Psoas muscle (tissue), 8 donors: ENCODE measurements around the gene GINS1. TPM values are rescaled to one million over a fixed set of nuclear protein-coding genes. Genes with fewer than 3 reads are reported as not detected.
"Not testable (repeated sequence)": the region's sequence is repeated elsewhere in the genome, so short reads cannot be mapped to it uniquely, and the experiment has no call there.

Experiments used
- ATAC-seq, 4 donors: fragments of 200-7000 bp; cut with Tn5 transposase; one replicate each; pipeline ENCODE4 v1.9.1; 2020; ENCODE audit warnings: moderate library complexity in 3 of 4, mild to moderate bottlenecking in 2 of 4
- DNase-seq, 2 donors: peaks; one replicate each; pipeline ENCODE4 v3.0.0-alpha.2; 2020
- H3K27ac ChIP-seq: fragments of 200-600 bp; one replicate; pipeline ENCODE4 v1.8.0; 2022
- H3K27me3 ChIP-seq, 3 donors: fragments of 200-600 bp in 1 of 3; one replicate each; pipeline versions ENCODE4 v1.6.1 to v1.8.0; 2013 to 2022; ENCODE audit warnings: low read length in 2 of 3, mild to moderate bottlenecking in 2 of 3, moderate library complexity in 1 of 3; ENCODE audit not compliant: insufficient read depth in 3 of 3
- H3K36me3 ChIP-seq, 2 donors: fragments of 200-600 bp in 1 of 2; one replicate each; pipeline versions ENCODE4 v1.6.1 to v1.8.0; 2013 to 2022; ENCODE audit warnings: low read depth in 1 of 2, mild to moderate bottlenecking in 1 of 2, moderate library complexity in 1 of 2; ENCODE audit not compliant: insufficient read depth in 1 of 2
- H3K4me1 ChIP-seq: fragments of 200-600 bp; one replicate; pipeline ENCODE4 v1.8.0; 2022
- H3K4me3 ChIP-seq: fragments of 200-600 bp; one replicate; pipeline ENCODE4 v1.8.0; 2022; ENCODE audit warnings: mild to moderate bottlenecking
- H3K9me3 ChIP-seq: fragments of 200-600 bp; one replicate; pipeline ENCODE4 v1.8.0; 2022
- WGBS, 3 donors: extraction: QIAGEN DNeasy Blood & Tissue Kit; methylation state at CpG; one replicate each; pipeline versions ENCODE4 v1.1.6 to v1.1.7; 2013; 5-methylcytosine and 5-hydroxymethylcytosine counted together
- intact Hi-C, 2 donors: fragments of 100-400 bp; cut with DNase I; formaldehyde crosslinking; loops; one replicate each; pipeline versions ENCODE4 v1.11.0 to v1.14.2; 2022
- polyA plus RNA-seq, 3 donors: library from polyadenylated mRNA; stranded (reverse); fragments of 200-250 nt; gene quantifications; one replicate each; pipeline ENCODE4 v1.2.3, GENCODE V29; 2013
- total RNA-seq, 4 donors: library from RNA; stranded (reverse); fragmentation: NEBNext Ultra II Directional in 2 of 4; extraction: Animal tissue kit (Norgen Biotek cat#: 25700) in 2 of 4; gene quantifications; one replicate each; pipeline versions ENCODE4 v1.2.1 to v1.2.4, GENCODE V29; 2021 to 2023
- TF ChIP-seq, protein P1 (sequence below): fragments of 200-600 bp; IDR thresholded peaks from one replicate; pipeline ENCODE4 v1.8.0; 2022; ENCODE audit warnings: antibody characterized with exemption
- donor health status: healthy with polysubstance abuse.
- donor health status: DM: no; HTN: no; CAD: no; lungs with moderate emphysema.
- donor health status: Bipolar disorder and iron deficiency.
- donor health status: healthy.
- donor health status: DM: yes; HTN: yes; CAD: no.
- donor health status: DM: no; HTN: no; CAD: no.
- donor health status: DM: no; HTN: no; CAD: no.
- donor health status: DM: yes; HTN: yes; CAD: no.

GINS1 gene
- total and polyA plus RNA-seq, 7 donors, result 0.07 to 0.67 (median 0.17) TPM; not detected in 1

DNA sequence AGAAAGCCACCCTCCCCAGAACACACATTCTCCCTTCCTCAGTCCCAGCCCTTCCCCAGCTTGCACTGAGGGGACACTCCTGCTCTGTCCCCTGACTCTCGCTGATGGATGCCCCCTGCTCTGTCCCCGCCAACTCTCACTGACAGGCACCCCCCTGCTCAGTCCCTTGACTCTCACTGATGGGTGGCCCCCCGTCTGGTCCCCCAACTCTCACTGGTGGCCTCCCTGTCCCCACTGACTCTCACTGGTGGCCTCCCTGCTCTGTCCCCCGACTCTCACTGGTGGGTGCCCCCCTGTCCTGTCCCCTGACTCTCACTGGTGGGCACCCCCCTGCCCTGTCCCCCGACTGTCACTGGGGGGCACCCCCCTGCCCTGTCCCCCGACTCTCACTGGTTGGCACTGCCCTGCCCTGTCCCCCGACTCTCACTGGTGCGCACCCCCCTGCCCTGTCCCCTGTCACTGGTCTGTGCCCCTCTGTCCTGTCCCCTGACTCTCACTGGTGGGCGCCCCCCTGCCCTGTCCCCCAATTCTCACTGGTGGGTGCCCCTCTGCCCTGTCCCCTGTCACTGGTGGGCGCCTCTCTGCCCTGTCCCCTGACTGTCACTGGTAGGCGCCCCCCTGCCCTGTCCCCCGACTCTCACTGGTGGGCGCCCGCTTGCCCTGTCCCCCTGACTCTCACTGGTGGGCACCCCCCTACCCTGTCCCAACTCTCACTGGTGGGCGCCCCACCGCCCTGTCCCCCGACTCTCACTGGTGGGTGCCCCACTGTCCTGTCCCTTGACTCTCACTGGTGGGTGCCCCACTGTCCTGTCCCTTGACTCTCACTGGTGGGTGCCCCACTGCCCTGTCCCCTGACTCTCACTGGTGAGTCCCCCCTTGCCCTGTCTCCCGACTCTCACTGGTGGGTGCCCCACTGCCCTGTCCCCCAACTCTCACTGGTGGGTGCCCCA lies 60.9 kb downstream of the GINS1 start:
- no peak overlapping the region for H3K4me3 ChIP-seq
- DNase-seq (no peak), ATAC-seq (no peak)
- WGBS, 3 donors, result 96 to 99% (median 96%) methylated on average over 14 to 18 of the region's 18 CpGs
- H3K27me3 ChIP-seq, result no peaks in the 10 kb centered on the region
- TF ChIP-seq, protein P1, sequence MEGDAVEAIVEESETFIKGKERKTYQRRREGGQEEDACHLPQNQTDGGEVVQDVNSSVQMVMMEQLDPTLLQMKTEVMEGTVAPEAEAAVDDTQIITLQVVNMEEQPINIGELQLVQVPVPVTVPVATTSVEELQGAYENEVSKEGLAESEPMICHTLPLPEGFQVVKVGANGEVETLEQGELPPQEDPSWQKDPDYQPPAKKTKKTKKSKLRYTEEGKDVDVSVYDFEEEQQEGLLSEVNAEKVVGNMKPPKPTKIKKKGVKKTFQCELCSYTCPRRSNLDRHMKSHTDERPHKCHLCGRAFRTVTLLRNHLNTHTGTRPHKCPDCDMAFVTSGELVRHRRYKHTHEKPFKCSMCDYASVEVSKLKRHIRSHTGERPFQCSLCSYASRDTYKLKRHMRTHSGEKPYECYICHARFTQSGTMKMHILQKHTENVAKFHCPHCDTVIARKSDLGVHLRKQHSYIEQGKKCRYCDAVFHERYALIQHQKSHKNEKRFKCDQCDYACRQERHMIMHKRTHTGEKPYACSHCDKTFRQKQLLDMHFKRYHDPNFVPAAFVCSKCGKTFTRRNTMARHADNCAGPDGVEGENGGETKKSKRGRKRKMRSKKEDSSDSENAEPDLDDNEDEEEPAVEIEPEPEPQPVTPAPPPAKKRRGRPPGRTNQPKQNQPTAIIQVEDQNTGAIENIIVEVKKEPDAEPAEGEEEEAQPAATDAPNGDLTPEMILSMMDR, result no peak
- no peaks in the 10 kb centered on the region for H3K4me1 ChIP-seq
- H3K27ac ChIP-seq, result no peak overlapping the region
- H3K9me3 ChIP-seq, result no peaks in the 10 kb centered on the region
- intact Hi-C loops, result loop anchor here in 1 of 2 donors (1.0 kb wide), 1 partner anchor 9 kb away; no protein-coding TSS in a partner anchor
- peaks cover 0 to 6% of the 10 kb centered on the region in 2 donors for H3K36me3 ChIP-seq

DNA sequence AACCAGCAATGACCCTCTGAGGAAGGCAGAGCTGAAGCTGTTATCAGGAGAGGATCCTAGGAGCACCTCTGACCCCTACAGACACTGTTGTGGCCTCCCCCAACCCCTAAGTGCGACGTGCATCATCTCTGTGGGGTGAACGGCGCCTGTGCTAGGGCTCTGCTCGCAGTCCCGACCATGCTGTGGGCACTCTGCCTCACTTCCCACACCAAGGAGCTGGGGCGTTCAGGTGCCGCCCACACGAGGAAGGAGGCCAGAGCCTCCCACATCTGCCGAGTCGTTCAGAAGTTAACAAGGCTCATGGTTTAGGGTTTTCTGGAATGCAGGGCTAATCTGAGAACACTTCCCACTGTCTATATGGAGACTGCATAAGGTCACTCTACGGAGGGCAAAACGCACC lies 62.1 kb downstream of the GINS1 start:
- WGBS, 3 donors, result 91 to 94% (median 94%) methylated on average over 13 of the region's 13 CpGs
- peaks cover 0 to 6% of the 10 kb centered on the region in 2 donors for H3K36me3 ChIP-seq
- DNase-seq (no peak), ATAC-seq (no peak)
- H3K4me3 ChIP-seq, result no peak overlapping the region
- H3K27me3 ChIP-seq, result no peaks in the 10 kb centered on the region
- no peaks in the 10 kb centered on the region for H3K9me3 ChIP-seq
- TF ChIP-seq, protein P1, result no peak
- no peaks in the 10 kb centered on the region for H3K4me1 ChIP-seq
- intact Hi-C loops, result loop anchor here in 1 of 2 donors (1.0 kb wide), 1 partner anchor 8 kb away; no protein-coding TSS in a partner anchor
- H3K27ac ChIP-seq, result no peak overlapping the region

- 79 to 83% (median 81%) methylated on average over 13 of the region's 13 CpGs for WGBS, 3 donors
- DNase-seq (no peak), ATAC-seq (no peak)
- H3K27me3 ChIP-seq, result no peaks in the 10 kb centered on the region
- no peaks in the 10 kb centered on the region for H3K9me3 ChIP-seq
- H3K36me3 ChIP-seq, result peaks cover 0 to 6% of the 10 kb centered on the region in 2 donors
- no peak overlapping the region for H3K27ac ChIP-seq
- TF ChIP-seq, protein P1, result no peak
- intact Hi-C loops, result no loop called here
- H3K4me1 ChIP-seq, result no peaks in the 10 kb centered on the region
- H3K4me3 ChIP-seq, result no peak overlapping the region
Measured at GRCh38 chr20:25470045-25470444, 62.6 kb downstream of the GINS1 start.

DNA sequence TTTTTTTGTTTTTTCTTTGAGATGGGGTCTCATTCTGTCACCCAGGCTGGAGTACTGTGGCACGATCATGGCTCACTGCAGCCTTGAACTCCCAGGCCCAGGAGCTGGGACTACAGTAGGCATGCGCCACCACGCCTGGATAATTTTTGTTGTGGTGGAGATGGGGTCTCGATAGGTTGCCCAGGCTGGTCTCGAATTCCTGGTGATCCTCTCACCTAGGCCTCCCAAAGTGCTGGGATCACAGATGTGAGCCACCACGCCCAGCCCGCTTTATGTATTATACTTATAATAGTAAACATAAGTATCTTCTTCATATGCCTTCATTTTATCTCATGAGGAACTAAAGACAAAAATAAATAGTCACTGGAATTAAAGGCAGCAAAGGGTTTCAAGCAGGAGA lies 63.5 kb downstream of the GINS1 start:
- H3K4me3 ChIP-seq, result no peak overlapping the region
- DNase-seq (no peak), ATAC-seq (no peak)
- peaks cover 0 to 6% of the 10 kb centered on the region in 2 donors for H3K36me3 ChIP-seq
- no peak overlapping the region for H3K27ac ChIP-seq
- H3K9me3 ChIP-seq, result no peaks in the 10 kb centered on the region
- TF ChIP-seq, protein P1, result no peak
- intact Hi-C loops, result no loop called here
- no peaks in the 10 kb centered on the region for H3K27me3 ChIP-seq
- H3K4me1 ChIP-seq, result no peaks in the 10 kb centered on the region
- 96 to 97% (median 97%) methylated on average over 7 of the region's 7 CpGs for WGBS, 3 donors

GRCh38 chr20:25473297-25473696 lies 65.8 kb downstream of the GINS1 start:
- H3K4me3 ChIP-seq, H3K9me3 ChIP-seq, intact Hi-C loops, DNase-seq, H3K27ac ChIP-seq, ATAC-seq, H3K4me1 ChIP-seq, H3K36me3 ChIP-seq, H3K27me3 ChIP-seq: not testable (repeated sequence)
- whole genome bisulfite sequencing, 3 donors, result 92 to 96% (median 93%) methylated on average over 2 of the region's 2 CpGs
